GM13977 (cell line): ENCODE measurements around the gene RGS9BP.

Experiments
- DNase-seq: peaks from one replicate; pipeline ENCODE4 v3.0.0; 2012; ENCODE audit warnings: low spot score
- in situ Hi-C: fragments of 300-500 bp; cut with MboI; formaldehyde crosslinking; loops from one replicate; pipeline ENCODE4 v1.12.0; 2022; ENCODE audit warnings: low sequenced_read_pairs, low pct_unique_long_range_greater_than_20kb, mixed read lengths, inconsistent platforms; ENCODE audit not compliant: unreplicated experiment
- TF ChIP-seq, protein P1 (sequence below): IDR thresholded peaks from 2 replicates; pipeline ENCODE4 v1.5.1; 2012; ENCODE audit warnings: mild to moderate bottlenecking, control low read depth; ENCODE audit not compliant: insufficient read depth; ENCODE audit errors: extremely low read depth, missing control alignments

The RGS9BP gene

DNA sequence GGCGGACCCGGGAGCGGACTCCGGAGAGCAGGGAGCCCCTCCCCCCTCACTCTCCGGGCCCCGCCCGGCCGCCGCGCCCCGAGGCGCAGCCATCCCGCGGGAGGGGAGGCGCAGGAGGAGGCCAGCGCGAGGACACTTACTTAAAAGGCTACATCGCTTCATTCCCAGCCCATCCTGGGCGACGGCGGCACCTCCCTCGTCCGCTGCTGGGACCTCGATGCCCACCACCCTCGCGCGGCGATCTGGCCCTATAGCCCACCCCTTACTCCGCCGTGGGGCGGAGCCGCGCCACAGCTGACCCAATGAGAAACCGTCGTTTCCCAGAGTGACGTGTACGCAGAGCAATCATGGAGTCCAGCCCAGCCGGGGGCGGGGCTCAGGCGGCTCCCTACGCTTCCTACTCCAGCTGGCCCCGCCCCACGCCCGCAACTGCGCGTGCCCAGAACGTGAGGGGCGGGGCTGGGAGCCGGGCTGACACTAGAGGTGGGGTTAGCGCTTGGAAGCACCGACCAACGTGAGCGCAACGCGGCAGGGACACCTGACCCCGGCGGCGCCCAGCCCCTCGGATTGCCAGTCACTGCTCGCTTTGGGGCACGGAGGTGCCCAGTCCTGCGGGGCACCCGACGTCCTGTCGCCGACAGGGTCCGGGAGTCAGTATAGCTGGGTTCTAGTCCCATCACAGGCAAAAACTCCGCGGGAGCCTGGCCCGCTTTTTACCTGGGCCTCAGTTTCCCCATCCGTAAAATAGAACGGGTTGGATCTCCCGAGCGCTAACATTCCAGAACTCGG is 523 bp upstream of the RGS9BP start, which contains the start of gene ANKRD27:
Gene ANKRD27, minus strand, starts transcription at position 250 of the 789 bp plus-strand sequence. CDS start 16,165 bp downstream, outside the sequence.
- TF ChIP-seq, protein P1, sequence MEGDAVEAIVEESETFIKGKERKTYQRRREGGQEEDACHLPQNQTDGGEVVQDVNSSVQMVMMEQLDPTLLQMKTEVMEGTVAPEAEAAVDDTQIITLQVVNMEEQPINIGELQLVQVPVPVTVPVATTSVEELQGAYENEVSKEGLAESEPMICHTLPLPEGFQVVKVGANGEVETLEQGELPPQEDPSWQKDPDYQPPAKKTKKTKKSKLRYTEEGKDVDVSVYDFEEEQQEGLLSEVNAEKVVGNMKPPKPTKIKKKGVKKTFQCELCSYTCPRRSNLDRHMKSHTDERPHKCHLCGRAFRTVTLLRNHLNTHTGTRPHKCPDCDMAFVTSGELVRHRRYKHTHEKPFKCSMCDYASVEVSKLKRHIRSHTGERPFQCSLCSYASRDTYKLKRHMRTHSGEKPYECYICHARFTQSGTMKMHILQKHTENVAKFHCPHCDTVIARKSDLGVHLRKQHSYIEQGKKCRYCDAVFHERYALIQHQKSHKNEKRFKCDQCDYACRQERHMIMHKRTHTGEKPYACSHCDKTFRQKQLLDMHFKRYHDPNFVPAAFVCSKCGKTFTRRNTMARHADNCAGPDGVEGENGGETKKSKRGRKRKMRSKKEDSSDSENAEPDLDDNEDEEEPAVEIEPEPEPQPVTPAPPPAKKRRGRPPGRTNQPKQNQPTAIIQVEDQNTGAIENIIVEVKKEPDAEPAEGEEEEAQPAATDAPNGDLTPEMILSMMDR = no peak
- peak; percentile 100 for DNase-seq
- in situ Hi-C loops = no loop called here

DNA sequence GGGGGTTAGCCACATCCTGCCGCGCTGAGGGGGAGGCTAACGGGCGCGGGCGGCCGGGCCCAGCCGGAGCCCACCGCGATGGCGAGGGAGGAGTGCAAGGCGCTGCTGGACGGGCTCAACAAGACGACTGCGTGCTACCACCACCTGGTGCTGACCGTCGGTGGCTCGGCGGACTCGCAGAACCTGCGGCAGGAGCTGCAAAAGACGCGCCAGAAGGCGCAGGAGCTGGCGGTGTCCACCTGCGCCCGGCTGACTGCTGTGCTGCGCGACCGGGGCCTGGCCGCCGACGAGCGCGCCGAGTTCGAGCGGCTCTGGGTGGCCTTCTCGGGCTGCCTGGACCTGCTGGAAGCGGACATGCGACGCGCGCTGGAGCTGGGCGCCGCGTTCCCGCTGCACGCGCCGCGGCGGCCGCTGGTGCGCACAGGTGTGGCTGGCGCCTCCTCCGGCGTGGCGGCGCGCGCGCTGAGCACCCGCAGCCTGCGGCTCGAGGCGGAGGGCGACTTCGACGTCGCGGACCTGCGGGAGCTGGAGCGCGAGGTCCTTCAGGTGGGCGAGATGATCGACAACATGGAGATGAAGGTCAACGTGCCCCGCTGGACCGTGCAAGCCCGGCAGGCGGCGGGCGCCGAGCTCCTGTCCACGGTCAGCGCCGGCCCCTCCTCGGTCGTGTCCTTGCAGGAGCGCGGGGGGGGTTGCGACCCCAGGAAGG is 692 bp downstream of the RGS9BP start:
- in situ Hi-C loops = no loop called here
- no peak for DNase-seq
- TF ChIP-seq, protein P1 = no peak

DNA sequence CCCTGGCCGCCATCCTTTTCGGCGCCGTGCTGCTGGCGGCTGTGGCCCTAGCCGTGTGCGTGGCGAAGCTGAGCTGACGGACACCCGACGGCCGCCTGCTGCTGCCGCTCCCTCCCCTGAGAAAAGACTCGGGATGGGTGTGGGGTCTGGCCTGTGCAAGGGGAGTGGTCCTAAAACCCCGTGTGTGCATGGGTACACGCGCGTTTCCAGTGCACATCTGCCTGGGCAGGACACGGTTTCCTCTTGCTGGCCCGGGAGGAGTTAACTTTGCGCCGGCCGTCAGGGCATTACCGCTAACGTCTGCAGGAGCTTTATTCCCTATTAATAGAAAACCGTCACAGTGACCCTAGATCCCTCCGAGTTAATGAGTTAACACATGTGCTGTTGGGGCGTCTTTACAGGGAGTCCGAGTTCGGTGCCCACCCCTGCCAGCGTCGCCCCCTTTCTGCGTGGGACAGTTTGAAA is 1.3 kb downstream of the RGS9BP start:
- TF ChIP-seq, protein P1 = no peak
- DNase-seq = no peak
- in situ Hi-C loops = no loop called here

DNA sequence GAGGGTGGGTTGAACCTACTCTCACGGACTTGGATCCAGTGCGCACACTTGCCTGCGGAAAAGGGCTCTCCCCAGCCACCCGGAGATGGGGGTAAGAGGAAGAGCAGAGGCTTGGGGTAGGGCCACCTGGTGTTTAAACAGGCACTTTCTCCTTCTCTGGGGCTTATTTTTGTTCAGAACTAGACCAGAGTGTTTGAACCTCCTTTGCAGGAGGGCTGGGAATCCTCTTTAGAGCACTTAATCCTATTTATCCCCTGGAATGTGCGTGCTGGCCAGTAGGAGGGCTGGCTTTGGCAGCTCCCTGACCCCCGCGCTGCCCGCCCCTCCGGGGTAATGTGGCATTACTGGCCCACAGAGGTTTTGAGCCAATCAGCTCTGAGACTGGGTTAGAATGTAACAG is 2.0 kb downstream of the RGS9BP start:
- TF ChIP-seq, protein P1 = no peak
- in situ Hi-C loops = no loop called here
- no peak for DNase-seq

DNA sequence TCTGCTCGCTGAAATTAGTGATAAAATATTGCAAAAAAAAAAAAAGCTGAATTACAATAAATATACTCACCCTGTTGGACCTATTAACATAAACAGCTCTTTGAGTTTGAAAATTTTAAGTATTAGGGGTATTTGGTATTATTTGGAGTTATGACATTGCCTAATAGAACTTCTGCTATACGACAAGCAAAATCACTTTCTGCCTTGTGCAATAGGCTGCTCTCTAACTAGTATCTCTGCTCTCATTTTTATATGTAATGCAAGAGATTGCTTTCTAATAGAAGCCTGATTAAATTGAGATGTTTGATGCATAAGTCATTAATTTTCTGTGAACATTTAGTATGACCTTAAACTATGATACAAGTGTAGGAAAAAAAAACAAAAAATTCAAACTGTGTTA is 5.3 kb downstream of the RGS9BP start:
- no peak for DNase-seq
- TF ChIP-seq, protein P1 = no peak
- in situ Hi-C loops = no loop called here

DNA sequence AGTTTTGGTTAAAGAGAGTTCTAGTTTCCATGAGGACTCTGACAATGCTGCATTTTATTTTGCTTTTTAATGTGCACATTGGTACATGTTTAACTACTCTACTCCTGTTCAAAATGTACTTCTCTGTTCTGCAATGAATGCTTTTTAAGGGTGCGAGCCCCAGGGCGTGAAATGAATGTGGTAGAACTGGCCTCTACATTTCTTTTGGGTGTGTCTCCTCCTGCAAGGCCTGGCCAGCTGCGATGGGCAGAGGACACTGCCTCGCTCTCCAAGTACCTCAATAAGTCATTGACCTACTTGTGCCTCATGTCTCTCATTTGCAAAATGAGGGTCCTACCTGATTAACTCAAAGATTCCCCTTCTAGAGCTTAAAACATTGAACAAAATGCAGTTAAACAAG is 6.7 kb downstream of the RGS9BP start:
- in situ Hi-C loops = no loop called here
- DNase-seq = no peak
- TF ChIP-seq, protein P1 = no peak
